Neural cell (in vitro differentiated cells): ENCODE data around the gene RHOT2. TPM values are rescaled to one million over a fixed set of nuclear protein-coding genes. Genes with fewer than 3 reads are reported as not detected.

Experiments used
- H2AFZ ChIP-seq: fragments of 200-600, 300-800 bp; sonication (generic), shearing (Covaris generic); 2 replicates; pipeline ENCODE4 v1.6.0; 2014; ENCODE audit warnings: low read depth, mild to moderate bottlenecking, antibody characterized with exemption, low read length, moderate library complexity
- H3F3A ChIP-seq: fragments of 200-600 bp; shearing (Covaris generic); 2 replicates; pipeline ENCODE4 v1.6.1; 2016; ENCODE audit warnings: mild to moderate bottlenecking, moderate library complexity, mixed read lengths, antibody characterized with exemption, low read length; ENCODE audit not compliant: insufficient read depth, poor library complexity, severe bottlenecking
- H3K27ac ChIP-seq: fragments of 200-600, 300-800 bp; sonication (generic), shearing (Covaris generic); 2 replicates; pipeline ENCODE4 v1.5.1; 2014; ENCODE audit warnings: mild to moderate bottlenecking, low read length, moderate library complexity
- H3K27me3 ChIP-seq: fragments of 300-800, 200-600 bp; sonication (generic), shearing (Covaris generic); 2 replicates; pipeline ENCODE4 v1.6.0; 2014; ENCODE audit warnings: mild to moderate bottlenecking, low read depth, low read length, moderate library complexity; ENCODE audit not compliant: insufficient read depth
- H3K36me3 ChIP-seq: fragments of 300-800, 200-600 bp; sonication (generic), shearing (Covaris generic); 2 replicates; pipeline ENCODE4 v1.5.1; 2014; ENCODE audit warnings: mild to moderate bottlenecking, antibody characterized with exemption, low read length, moderate library complexity; ENCODE audit not compliant: insufficient read depth
- H3K4me2 ChIP-seq: fragments of 300-800, 200-600 bp; sonication (generic), shearing (Covaris generic); 2 replicates; pipeline ENCODE4 v1.6.0; 2014; ENCODE audit warnings: mild to moderate bottlenecking, low read length
- H3K4me3 ChIP-seq: fragments of 300-800, 200-600 bp; sonication (generic), shearing (Covaris generic); 2 replicates; pipeline ENCODE4 v1.5.1; 2014; ENCODE audit warnings: mild to moderate bottlenecking, low read length, moderate library complexity
- H3K79me2 ChIP-seq: fragments of 200-600 bp; shearing (Covaris generic); replicated peaks from 2 replicates; pipeline ENCODE4 v1.6.0; 2014; ENCODE audit warnings: mild to moderate bottlenecking, low read length, moderate library complexity; ENCODE audit not compliant: insufficient read depth
- H3K9ac ChIP-seq: fragments of 300-800, 200-600 bp; sonication (generic), shearing (Covaris generic); 2 replicates; pipeline ENCODE4 v1.6.1; 2016; ENCODE audit warnings: mild to moderate bottlenecking, low read length, mixed read lengths
- H3K9me2 ChIP-seq: fragments of 200-600 bp; shearing (Covaris generic); 2 replicates; pipeline ENCODE4 v1.6.1; 2016; ENCODE audit warnings: mild to moderate bottlenecking, low read length, mixed read lengths; ENCODE audit not compliant: insufficient read depth
- H3K9me3 ChIP-seq: fragments of 200-600, 300-800 bp; sonication (generic), shearing (Covaris generic); 2 replicates; pipeline ENCODE4 v1.6.1; 2016; ENCODE audit warnings: mild to moderate bottlenecking, mixed run types, low read length, moderate library complexity, mixed read lengths
- H4K20me1 ChIP-seq: fragments of 200-600 bp; shearing (Covaris generic); 2 replicates; pipeline ENCODE4 v1.6.1; 2016; ENCODE audit warnings: mild to moderate bottlenecking, mixed run types; ENCODE audit not compliant: insufficient read depth
- EP300 ChIP-seq: fragments of 450-650 bp; conservative IDR thresholded peaks from 2 replicates; pipeline ENCODE4 v1.6.1; 2014; ENCODE audit warnings: antibody characterized with exemption, mild to moderate bottlenecking, moderate library complexity; ENCODE audit not compliant: poor library complexity, severe bottlenecking
- EZH2 ChIP-seq: fragments of 200-600, 300-800 bp; shearing (Covaris generic), sonication (generic); IDR thresholded peaks from 2 replicates; pipeline ENCODE4 v1.6.1; 2014; ENCODE audit warnings: antibody characterized with exemption, low read length, borderline replicate concordance, mild to moderate bottlenecking; ENCODE audit not compliant: insufficient read depth, poor library complexity, severe bottlenecking
- MXI1 ChIP-seq: fragments of 450-650 bp; conservative IDR thresholded peaks from 2 replicates; pipeline ENCODE4 v1.6.1; 2014; ENCODE audit warnings: antibody characterized with exemption, mild to moderate bottlenecking; ENCODE audit not compliant: poor library complexity, severe bottlenecking
- POLR2AphosphoS5 ChIP-seq: IDR thresholded peaks from 2 replicates; pipeline ENCODE4 v1.6.1; 2012
- RAD21 ChIP-seq: fragments of 450-650 bp; conservative IDR thresholded peaks from 2 replicates; pipeline ENCODE4 v1.6.1; 2014; ENCODE audit warnings: antibody characterized with exemption, mild to moderate bottlenecking, moderate library complexity
- SMC3 ChIP-seq: fragments of 450-650 bp; conservative IDR thresholded peaks from 2 replicates; pipeline ENCODE4 v1.6.1; 2014; ENCODE audit warnings: antibody characterized with exemption, mild to moderate bottlenecking, moderate library complexity; ENCODE audit not compliant: poor library complexity
- TAF1 ChIP-seq: IDR thresholded peaks from 2 replicates; pipeline ENCODE4 v1.6.1; 2012; ENCODE audit warnings: low read depth
- polyA plus RNA-seq: library from polyadenylated mRNA; depleted of rRNA; stranded (reverse); fragments of >200 nt; gene quantifications from 2 replicates; pipeline ENCODE4 v1.2.3, GENCODE V29; 2014
- TF ChIP-seq, protein P1 (sequence below): fragments of 450-650 bp; IDR thresholded peaks from 2 replicates; pipeline ENCODE4 v1.5.1; 2014; ENCODE audit warnings: antibody characterized with exemption, mild to moderate bottlenecking, moderate library complexity; ENCODE audit not compliant: poor library complexity, severe bottlenecking
- TF ChIP-seq, protein P2 (sequence below): IDR thresholded peaks from 2 replicates; pipeline ENCODE4 v1.6.1; 2012; ENCODE audit warnings: borderline replicate concordance

The RHOT2 gene
- polyA plus RNA-seq, 1 donor from 2014 or later, result 132 TPM

DNA sequence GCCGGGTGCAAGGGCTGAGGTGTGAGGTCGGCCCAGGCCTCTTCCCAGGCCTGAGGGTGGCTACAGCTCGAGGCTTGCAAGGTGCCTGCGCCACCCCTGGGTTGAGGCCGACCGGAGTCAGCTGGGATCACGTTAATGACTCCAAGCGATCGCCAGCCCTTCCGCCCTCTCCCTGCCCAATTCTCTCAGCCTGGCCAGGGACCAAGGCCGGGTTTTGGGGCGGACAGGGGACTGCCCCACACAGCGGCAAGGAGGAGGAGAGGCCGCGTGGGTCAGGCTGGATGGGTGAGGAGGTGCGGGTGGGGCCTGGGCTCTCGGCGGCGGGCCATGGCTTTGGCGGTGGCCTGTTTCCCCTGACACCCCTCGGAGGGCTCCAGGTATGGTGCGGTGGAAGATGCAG is 25.4 kb downstream of the RHOT2 start:
- H3K4me3 ChIP-seq, result no peak overlapping the region
- H3F3A ChIP-seq, result no peaks in the 10 kb centered on the region
- TF ChIP-seq POLR2AphosphoS5, result peak; percentile 11
- TF ChIP-seq, protein P1, sequence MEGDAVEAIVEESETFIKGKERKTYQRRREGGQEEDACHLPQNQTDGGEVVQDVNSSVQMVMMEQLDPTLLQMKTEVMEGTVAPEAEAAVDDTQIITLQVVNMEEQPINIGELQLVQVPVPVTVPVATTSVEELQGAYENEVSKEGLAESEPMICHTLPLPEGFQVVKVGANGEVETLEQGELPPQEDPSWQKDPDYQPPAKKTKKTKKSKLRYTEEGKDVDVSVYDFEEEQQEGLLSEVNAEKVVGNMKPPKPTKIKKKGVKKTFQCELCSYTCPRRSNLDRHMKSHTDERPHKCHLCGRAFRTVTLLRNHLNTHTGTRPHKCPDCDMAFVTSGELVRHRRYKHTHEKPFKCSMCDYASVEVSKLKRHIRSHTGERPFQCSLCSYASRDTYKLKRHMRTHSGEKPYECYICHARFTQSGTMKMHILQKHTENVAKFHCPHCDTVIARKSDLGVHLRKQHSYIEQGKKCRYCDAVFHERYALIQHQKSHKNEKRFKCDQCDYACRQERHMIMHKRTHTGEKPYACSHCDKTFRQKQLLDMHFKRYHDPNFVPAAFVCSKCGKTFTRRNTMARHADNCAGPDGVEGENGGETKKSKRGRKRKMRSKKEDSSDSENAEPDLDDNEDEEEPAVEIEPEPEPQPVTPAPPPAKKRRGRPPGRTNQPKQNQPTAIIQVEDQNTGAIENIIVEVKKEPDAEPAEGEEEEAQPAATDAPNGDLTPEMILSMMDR, result no peak

DNA sequence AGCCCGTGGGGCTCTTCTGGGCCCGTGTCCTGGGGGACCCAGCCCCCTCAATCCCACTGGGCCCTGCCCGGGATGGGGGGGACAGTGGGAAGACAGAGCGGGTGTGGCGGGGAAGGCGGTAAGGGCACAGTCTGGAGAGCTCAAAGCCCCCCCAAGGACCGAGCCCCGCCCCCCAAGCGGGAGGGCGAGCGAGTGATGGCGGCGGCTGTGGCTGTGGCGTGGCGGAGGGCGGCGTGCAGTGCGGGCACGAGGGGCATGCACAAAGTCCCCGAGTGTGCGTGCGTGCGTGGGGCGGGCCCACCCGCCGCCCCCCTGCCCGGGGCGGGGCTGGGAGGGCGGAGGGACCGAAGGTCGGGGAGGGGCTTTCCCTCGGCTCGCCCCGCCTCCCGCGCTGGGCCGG is 25.8 kb downstream of the RHOT2 start:
- Histone ChIP-seq H3K4me3 (no peak overlapping the region), H3K9ac (no peak overlapping the region), H3F3A (no peaks in the 10 kb centered on the region), H3K36me3 (no peaks in the 10 kb centered on the region), H2AFZ (no peak overlapping the region), H3K27ac (no peak overlapping the region), H3K4me2 (no peak overlapping the region), H3K27me3 (peaks cover 21% of the 10 kb centered on the region), H3K9me3 (no peaks in the 10 kb centered on the region), H3K9me2 (no peaks in the 10 kb centered on the region), H3K79me2 (peaks cover 6% of the 10 kb centered on the region), H4K20me1 (peaks cover 3% of the 10 kb centered on the region)
- no peak for TF ChIP-seq POLR2AphosphoS5
- TF ChIP-seq RAD21, result no peak
- no peak for TF ChIP-seq EP300
- TF ChIP-seq EZH2, result no peak

More for the DNA sequence above, 25.4 kb downstream of the RHOT2 start:
- Histone ChIP-seq H3K4me2 (no peak overlapping the region), H2AFZ (no peak overlapping the region), H3K79me2 (peaks cover 6% of the 10 kb centered on the region), H4K20me1 (peaks cover 3% of the 10 kb centered on the region), H3K27me3 (peaks cover 21% of the 10 kb centered on the region), H3K9me3 (no peaks in the 10 kb centered on the region), H3K36me3 (no peaks in the 10 kb centered on the region), H3K27ac (no peak overlapping the region), H3K9ac (no peak overlapping the region), H3K9me2 (no peaks in the 10 kb centered on the region)

DNA sequence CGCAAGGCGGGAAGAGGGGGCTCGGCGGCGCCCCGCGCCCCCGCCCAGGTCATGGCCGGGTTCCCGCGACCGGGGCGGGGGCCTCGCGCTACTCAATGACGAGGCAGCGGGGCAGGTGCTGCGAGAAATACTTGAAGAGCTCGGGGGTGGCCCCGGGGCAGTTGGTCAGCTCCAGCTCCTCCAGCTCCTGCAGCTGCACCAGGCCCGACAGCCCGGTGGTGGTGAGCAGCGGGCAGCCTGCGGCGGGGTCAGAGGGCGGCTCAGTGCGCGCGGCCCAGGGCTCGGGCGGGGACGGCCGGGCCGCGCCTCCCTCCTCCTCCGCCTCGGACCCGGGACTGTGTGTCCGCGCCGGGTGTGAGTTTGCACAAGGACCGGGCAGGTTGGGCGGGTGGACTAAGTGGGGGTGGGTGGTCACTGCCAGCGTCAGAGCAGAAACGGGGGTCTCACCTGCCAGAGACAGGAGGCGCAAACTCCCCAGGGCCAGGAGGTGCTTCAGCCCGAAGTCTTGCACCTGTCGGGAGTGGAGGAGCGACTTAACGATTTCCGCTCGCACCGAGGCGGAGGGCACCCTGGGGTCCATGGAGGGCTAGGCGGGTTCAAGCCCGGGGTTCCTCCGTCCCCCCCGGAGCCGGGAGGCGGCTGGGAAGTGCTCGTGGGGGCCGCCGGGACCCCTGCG is 26.4 kb downstream of the RHOT2 start:
- H3K27ac ChIP-seq, result no peak overlapping the region
- H3K9me2 ChIP-seq, result no peaks in the 10 kb centered on the region
- H4K20me1 ChIP-seq, result peaks cover 6% of the 10 kb centered on the region
- no peak overlapping the region for H2AFZ ChIP-seq
- H3K4me3 ChIP-seq, result no peak overlapping the region
- no peaks in the 10 kb centered on the region for H3K9me3 ChIP-seq
- peaks cover 3% of the 10 kb centered on the region for H3K79me2 ChIP-seq
- no peak overlapping the region for H3K9ac ChIP-seq
- peaks cover 22% of the 10 kb centered on the region for H3K27me3 ChIP-seq
- no peaks in the 10 kb centered on the region for H3K36me3 ChIP-seq
- no peaks in the 10 kb centered on the region for H3F3A ChIP-seq
- H3K4me2 ChIP-seq, result no peak overlapping the region
- TF ChIP-seq, protein P2, sequence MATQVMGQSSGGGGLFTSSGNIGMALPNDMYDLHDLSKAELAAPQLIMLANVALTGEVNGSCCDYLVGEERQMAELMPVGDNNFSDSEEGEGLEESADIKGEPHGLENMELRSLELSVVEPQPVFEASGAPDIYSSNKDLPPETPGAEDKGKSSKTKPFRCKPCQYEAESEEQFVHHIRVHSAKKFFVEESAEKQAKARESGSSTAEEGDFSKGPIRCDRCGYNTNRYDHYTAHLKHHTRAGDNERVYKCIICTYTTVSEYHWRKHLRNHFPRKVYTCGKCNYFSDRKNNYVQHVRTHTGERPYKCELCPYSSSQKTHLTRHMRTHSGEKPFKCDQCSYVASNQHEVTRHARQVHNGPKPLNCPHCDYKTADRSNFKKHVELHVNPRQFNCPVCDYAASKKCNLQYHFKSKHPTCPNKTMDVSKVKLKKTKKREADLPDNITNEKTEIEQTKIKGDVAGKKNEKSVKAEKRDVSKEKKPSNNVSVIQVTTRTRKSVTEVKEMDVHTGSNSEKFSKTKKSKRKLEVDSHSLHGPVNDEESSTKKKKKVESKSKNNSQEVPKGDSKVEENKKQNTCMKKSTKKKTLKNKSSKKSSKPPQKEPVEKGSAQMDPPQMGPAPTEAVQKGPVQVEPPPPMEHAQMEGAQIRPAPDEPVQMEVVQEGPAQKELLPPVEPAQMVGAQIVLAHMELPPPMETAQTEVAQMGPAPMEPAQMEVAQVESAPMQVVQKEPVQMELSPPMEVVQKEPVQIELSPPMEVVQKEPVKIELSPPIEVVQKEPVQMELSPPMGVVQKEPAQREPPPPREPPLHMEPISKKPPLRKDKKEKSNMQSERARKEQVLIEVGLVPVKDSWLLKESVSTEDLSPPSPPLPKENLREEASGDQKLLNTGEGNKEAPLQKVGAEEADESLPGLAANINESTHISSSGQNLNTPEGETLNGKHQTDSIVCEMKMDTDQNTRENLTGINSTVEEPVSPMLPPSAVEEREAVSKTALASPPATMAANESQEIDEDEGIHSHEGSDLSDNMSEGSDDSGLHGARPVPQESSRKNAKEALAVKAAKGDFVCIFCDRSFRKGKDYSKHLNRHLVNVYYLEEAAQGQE, result no peak
- TF ChIP-seq RAD21 (no peak), POLR2AphosphoS5 (no peak), SMC3 (no peak), EZH2 (no peak), EP300 (no peak), TAF1 (no peak), MXI1 (no peak)
- TF ChIP-seq, protein P1, result no peak
